Fibroblast of villous mesenchyme (primary cell): ENCODE results near the gene SMARCC2. TPM values are rescaled to one million over a fixed set of nuclear protein-coding genes. Genes with fewer than 3 reads are reported as not detected.
A peak's percentile ranks its signal among the peaks of the same experiment; 100 is the strongest.

Source experiments
- DNase-seq: peaks from one replicate; pipeline ENCODE4 v3.0.0-alpha.2; 2010; ENCODE audit warnings: low read depth
- H3K4me3 ChIP-seq: 2 replicates; pipeline ENCODE4 v1.5.1; 2011; ENCODE audit warnings: low read depth, mild to moderate bottlenecking, low read length
- CTCF ChIP-seq: IDR thresholded peaks from 2 replicates; pipeline ENCODE4 v1.5.1; 2012; ENCODE audit warnings: low read depth, mild to moderate bottlenecking, low read length; ENCODE audit not compliant: insufficient read depth
- total RNA-seq: library from RNA; depleted of rRNA; stranded (reverse); fragments of >200 nt; gene quantifications from 2 replicates; pipeline ENCODE4 v1.2.3, GENCODE V29; 2012

The SMARCC2 gene
- total RNA-seq, 1 donor: 67.8 TPM

GRCh38 chr12:56129942-56130495 is 59.3 kb downstream of the SMARCC2 start:
- DNase-seq: no peak
- peak overlapping the region; percentile 91 for H3K4me3 ChIP-seq
- no peak for TF ChIP-seq CTCF

- H3K4me3 ChIP-seq: peak overlapping the region; percentile 91
- TF ChIP-seq CTCF: no peak
- peak; percentile 53 for DNase-seq
These were observed 59.9 kb downstream of the SMARCC2 start for GRCh38 chr12:56129206-56129941.

DNA sequence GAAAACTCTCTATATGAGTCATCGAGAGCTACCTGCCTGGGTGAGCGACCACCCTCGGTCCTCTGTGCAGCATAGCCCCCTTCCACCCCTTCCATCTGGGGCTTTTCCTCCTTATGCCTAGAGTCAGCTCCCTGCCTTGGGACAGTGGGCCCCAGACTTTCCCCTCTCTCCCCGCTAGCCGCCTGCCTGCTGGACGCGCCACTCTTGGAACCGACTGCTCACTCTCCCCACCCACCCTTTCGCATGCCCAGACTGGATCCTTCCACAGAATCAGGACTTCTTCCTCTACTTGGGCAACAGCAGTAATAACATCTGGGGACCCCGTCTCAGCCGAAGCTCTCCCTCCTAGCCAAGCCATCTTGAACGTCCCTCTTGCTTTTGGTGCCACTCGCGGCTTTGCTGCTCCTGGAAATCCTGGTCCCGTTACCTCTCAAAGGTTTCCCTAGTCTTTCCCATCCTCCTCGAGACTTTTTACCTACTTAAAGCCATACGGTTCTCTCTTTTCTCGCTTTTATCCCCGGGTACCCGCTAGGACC is 60.5 kb downstream of the SMARCC2 start:
- DNase-seq: peak; percentile 26
- no peak for TF ChIP-seq CTCF
- H3K4me3 ChIP-seq: peak overlapping the region; percentile 91

- peak within 1 kb of the TSS; percentile 91 for H3K4me3 ChIP-seq
- no peak for TF ChIP-seq CTCF
- peak; percentile 100 for DNase-seq
These were observed 61.2 kb downstream of the SMARCC2 start, which contains the start of gene ESYT1 for GRCh38 chr12:56127888-56128669. Gene ESYT1, plus strand, starts transcription at chr12:56128267. Its CDS starts 53 bp downstream, at chr12:56128320.

GRCh38 chr12:56127485-56127887 is 61.8 kb downstream of the SMARCC2 start:
- H3K4me3 ChIP-seq: peak overlapping the region; percentile 57
- no peak for DNase-seq
- no peak for TF ChIP-seq CTCF

DNA sequence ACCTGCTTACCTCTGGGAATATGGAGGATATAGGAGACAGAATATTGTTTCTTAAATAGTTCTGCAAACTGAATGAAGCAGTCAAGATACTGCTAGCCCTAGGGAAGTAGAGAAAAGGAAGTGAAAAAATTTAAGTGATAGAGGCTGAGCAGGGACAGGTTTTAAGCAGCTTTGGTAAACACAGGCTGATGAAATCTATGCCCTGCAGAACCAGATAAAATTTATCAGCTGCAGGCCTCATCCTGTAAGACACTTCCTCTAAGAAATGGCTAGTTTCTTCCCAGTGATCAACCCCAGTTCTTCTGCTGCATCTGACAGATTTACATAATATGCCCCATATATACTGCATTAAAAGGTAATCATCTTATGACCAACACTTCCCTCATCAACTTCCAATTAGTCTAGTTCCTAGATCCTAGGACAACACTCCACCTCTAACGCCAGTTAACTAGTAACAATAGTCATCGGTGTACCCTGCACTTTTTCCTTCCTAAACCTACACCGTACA is 62.5 kb downstream of the SMARCC2 start:
- DNase-seq: peak; percentile 36
- peak overlapping the region; percentile 57 for H3K4me3 ChIP-seq
- TF ChIP-seq CTCF: no peak
